SIG-M5 (cell line): ENCODE data around the gene PRKN.
"Not testable (repeated sequence)": the region's sequence is repeated elsewhere in the genome, so short reads cannot be mapped to it uniquely, and the experiment has no call there.

ENCODE experiments used
- DNase-seq: peaks from one replicate; lab custom pipeline; 2025; lab: John Stamatoyannopoulos, UW

The PRKN gene

DNA sequence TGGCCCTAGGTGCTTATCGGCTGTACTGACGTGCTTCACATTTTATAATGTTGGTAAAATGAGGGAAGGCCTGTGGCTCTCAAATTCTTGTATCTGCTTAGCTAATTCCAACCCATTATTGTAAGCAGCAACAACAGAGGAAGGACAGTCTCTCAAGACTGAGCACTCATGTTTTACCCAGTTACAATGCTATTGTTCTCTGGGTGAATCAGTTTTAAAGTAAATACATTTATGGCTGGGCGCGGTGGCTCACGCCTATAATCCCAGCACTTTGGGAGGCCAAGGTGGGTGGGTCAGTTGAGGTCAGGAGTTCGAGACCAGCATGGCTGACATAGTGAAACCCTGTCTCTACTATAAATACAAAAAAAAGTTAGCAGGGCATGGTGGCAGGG is 194.6 kb downstream of the PRKN start:
- DNase-seq: no peak

GRCh38 chr6:162532283-162533008 is 195.1 kb downstream of the PRKN start:
- DNase-seq: no peak

DNA sequence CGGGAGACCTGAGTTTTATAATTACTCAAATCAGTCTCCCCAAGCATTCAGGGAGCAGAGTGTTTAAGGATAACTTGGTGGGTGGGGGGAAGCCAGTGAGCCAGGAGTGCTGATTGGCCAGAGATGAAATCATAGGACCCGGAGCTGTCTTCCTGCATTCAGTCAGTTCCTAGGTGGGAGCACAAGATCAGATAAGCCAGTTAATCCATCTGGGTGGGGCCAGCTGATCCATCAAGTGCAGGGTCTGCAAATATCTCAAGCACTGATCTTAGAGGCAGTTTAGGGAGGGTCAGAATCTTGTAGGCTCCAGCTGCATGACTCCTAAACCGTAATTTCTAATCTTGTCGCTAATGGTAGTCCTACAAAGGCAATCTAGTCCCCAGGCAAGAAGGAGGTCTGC is 196.2 kb downstream of the PRKN start:
- not testable (repeated sequence) for DNase-seq

GRCh38 chr6:162528538-162528937 is 199.0 kb downstream of the PRKN start:
- DNase-seq: no peak

- DNase-seq: no peak
Measured at GRCh38 chr6:162526960-162527359, 200.6 kb downstream of the PRKN start.

DNA sequence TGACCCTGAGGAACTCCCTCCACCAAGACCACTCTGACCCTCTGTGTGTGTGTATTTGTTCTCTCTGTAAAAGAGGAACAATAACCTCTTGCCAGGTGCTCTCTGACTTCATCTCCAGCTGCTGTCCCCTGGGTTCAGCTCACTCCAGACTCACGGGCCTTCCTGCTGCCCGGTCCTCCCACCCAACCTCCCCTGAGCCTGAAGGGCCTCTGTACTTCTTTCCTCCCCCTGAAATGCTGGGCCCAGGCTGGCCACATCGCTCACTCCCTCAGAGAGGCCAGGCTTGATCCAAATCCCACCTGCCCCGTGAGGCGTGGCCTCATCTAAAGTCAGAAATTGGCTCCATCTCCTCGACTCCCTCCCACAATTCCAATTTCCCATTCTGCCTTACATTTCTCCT is 202.4 kb downstream of the PRKN start:
- DNase-seq: no peak

DNA sequence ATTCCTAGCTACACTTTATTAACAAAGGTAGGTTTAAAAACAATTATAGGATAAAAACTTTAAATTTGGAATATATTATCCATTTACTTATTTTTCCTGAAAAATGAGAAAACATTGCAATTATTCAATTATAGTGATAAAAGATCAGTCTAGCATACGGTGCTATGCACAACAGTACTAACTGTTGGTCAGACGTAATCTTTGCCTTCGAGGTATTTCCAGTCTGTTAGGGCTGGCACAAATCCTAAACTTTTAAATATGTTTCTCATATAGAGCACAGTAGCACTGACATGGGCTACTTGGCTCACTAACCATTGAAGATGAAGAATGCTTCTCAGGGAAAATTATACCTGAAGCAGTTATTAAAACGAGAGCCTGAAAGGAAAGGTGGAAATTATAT is 214.8 kb downstream of the PRKN start:
- DNase-seq: no peak

DNA sequence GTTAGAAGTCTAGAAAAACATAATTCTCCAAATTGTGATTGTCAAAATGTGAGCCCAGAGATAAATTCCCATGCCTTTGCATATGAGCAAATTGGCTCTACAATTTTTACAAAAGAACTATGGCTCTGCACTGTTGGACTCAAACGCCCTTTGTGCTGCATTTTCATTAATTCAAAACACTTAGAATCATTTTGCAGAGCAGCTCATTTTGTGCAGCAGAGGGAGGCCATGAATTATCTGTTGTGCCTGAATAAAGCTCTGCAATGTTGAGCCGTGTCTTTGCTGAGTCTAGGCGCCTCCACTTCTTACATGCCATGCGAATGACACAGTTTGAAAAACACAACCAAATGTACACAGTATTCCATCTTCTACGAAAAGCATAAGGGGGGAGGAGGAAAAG is 230.2 kb downstream of the PRKN start:
- no peak for DNase-seq

GRCh38 chr6:162493917-162494316 is 233.6 kb downstream of the PRKN start:
- no peak for DNase-seq

DNA sequence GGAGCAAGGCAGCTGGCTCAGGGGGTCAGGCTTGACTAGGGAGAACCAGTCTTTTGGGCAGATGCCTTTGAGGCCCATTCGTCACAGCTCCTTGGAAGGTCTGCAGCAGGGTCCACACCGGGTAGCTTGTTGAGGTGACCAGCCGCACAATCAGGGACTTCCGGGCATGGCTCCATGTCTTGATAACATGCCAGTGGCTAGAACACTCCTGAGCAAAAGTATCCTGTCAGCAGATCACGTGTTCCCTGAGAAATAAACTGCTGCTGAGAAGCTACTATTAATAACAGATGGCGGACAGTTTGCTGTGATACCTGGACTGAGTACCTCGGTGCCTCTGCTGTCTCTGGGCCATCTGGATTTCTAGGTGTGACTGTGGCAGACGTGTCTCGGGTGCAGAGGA is 235.9 kb downstream of the PRKN start:
- no peak for DNase-seq

DNA sequence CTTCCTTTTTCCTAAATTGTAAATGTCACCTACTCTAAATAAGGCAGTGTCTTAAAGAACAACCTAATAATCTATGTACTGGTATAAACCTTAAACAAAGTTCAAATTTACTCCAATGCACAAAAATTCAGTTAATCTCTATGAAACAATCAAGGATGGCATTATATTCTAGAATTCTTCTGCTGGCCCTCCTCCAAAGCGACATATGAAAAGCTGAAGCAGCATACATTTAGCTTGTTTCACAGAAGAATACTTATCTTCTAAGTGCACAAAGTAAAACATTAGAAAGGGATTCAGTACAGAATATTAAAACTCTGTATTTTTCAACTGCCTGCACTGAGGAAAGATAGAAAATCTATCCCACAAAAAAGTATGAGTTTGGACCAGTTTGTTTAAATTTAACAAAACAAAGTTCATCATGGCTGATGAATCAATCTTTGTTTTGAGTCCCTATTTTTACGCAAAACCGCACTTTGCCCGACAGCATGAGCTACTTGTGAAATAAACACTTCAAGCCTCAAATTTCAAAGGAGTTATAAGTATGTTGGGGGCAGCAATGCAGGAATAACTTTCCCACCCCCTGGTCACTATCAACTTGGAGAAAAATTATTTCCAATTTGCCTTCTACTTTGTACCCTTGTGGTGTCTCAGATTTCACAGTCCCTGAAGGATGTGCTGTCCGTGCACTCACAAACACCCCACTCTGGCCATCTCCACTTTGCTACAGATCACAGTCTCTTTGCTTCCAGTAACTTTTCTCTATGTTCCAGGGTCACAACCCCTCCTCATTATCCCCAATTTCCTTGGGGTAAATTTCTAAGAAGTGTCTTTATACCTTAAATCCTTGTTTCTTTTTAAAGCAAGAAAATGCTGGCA is 238.2 kb downstream of the PRKN start:
- DNase-seq: no peak

- DNase-seq: no peak
Measured at GRCh38 chr6:162488444-162488843, 239.1 kb downstream of the PRKN start.

- DNase-seq: no peak
Measured at GRCh38 chr6:162485464-162485863, 242.1 kb downstream of the PRKN start.

GRCh38 chr6:162481938-162482337 is 245.6 kb downstream of the PRKN start:
- DNase-seq: no peak

- DNase-seq: no peak
Measured at GRCh38 chr6:162481320-162481719, 246.2 kb downstream of the PRKN start.

- DNase-seq: no peak
Measured at GRCh38 chr6:162478192-162478671, 249.3 kb downstream of the PRKN start.

- DNase-seq: no peak
Measured at GRCh38 chr6:162474722-162475121, 252.8 kb downstream of the PRKN start.

GRCh38 chr6:162471842-162472241 is 255.7 kb downstream of the PRKN start:
- DNase-seq: no peak

GRCh38 chr6:162468326-162468725 is 259.2 kb downstream of the PRKN start:
- no peak for DNase-seq

- DNase-seq: no peak
Measured at GRCh38 chr6:162467679-162468078, 259.9 kb downstream of the PRKN start.

DNA sequence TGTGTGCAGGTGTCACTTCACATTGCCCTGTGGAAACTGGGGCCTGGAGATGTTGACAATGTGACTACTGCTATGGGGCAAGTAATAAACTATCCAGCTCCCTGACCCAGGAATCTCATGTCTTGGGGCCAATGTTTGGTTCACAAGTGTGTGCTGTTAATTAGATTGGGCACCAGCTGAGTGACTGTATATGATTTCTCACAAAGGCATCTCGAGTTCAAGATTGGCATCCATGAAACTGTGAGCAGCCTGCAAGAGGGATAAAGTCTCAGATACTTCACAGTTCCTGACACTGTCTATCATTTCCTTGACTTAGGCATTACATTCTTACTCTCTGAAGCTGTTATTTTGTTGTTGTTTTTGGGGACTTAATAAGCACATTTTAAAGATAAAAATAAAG is 264.0 kb downstream of the PRKN start:
- DNase-seq: no peak

DNA sequence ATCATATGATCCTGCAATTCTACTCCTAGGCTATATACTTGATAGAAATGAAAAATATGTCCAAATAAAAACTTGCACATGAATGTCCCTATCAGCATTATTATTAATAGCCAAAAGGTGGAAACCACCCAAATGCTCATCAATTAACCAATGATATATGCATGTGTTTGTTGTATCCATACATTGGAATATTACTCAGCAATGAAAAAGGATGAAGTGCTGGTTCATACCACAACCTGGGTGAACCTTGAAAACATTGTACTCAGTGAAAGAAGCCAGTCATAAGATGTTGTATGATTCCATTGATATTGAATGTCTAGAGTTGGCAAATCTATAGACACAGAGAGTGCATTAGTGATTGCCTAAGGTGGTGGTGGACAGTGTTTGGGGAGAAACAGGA is 267.6 kb downstream of the PRKN start:
- no peak for DNase-seq

DNA sequence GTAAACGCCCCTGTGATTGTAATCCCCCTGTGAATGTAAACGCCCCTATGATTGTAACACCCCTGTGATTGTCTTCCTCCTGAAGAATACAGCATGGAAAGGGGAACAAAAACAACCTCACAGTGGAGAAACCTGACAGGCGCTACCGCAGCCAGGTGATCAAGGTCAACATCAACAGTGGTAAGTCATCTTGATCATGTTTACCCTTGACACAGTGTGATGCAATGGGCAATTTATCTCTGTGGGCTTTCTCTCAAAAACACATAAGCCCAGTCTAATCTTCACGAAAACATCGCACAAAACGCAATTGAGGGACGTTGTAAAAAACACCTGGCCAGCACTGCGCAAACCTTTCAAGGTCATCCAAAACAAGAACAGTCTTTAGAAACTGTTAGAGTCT is 277.2 kb downstream of the PRKN start:
- no peak for DNase-seq
